OCI-LY1 (cell line): ENCODE results near the gene CBL.
A peak's percentile ranks its signal among the peaks of the same experiment; 100 is the strongest.

Experiments
- CTCF ChIP-seq: fragments of 200-600 bp; sonication (generic), shearing (Covaris generic); IDR thresholded peaks from 2 replicates; pipeline ENCODE4 v1.5.1; 2017; ENCODE audit warnings: mild to moderate bottlenecking, antibody characterized with exemption, low read length, moderate library complexity, mixed read lengths
- EZH2 ChIP-seq: fragments of 200-600 bp; sonication (generic), shearing (Covaris generic); IDR thresholded peaks from 2 replicates; pipeline ENCODE4 v1.8.0; 2017; ENCODE audit warnings: borderline replicate concordance, mixed run types, mild to moderate bottlenecking, antibody characterized with exemption, low read length, moderate library complexity, mixed read lengths

- peak; percentile 65 for TF ChIP-seq CTCF
- no peak for TF ChIP-seq EZH2
These were observed at the start of gene CBL for GRCh38 chr11:119205574-119206510.
